ENCODE data around the gene EPG5.
"Not testable (repeated sequence)": the region's sequence is repeated elsewhere in the genome, so short reads cannot be mapped to it uniquely, and the experiment has no call there.

EPG5 gene

DNA sequence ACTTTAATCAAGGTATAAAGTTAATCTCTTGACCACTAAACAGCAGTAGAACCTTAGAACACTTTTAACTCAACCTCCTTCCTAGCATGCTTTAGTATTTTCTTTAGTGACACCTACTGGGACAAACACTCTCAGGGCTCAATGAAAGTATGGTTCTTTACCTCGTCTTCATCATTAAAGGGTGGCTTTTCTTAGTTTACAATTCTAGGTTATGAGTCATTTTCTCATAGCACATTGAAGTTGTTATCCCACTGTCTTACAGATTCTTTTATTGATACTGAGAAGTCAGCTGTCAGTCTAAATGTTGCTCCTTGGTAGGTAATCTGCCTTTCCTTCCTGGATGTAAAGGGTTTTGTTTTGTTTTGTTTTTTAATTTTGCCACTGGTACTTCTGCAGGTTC, 103.7 kb downstream of the EPG5 start:
- DNase-seq, result no peak

DNA sequence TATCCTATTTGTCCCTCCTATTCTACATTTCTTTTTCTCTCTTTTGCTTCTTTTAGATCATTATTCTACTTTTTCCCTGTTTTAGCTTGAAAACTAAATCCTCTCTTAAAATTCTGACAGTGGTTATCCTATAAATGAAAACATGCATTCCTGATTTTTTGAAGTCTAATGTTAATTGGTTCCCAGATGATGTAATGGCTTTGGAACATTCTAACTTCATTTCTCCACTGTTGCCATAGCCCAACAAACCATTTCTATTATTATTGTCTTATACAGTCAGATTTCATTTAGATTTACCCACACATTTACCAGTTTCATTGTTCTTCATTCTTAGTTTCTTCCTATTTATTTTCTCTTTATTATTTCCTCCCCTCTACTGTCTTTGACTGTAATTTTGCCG, 105.2 kb downstream of the EPG5 start:
- no peak for DNase-seq

DNA sequence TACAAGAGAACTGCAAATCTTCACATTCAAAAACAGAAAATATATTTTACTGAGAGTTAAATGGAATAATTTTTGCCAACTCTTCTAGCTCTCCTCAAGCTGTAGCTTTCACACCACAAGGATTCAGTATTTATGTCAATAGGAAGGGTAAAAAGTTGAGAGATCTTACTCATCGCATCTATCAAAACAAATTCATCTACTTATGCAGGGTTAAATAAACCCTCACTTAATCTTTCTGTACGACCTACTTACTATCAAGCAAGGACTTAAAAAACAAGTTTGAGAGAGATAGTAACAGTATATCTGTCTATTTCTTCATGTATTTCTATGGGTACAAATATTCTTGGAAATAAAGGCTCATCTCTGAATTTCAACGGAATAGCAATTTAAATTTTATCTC, 106.2 kb downstream of the EPG5 start:
- DNase-seq, result no peak

DNA sequence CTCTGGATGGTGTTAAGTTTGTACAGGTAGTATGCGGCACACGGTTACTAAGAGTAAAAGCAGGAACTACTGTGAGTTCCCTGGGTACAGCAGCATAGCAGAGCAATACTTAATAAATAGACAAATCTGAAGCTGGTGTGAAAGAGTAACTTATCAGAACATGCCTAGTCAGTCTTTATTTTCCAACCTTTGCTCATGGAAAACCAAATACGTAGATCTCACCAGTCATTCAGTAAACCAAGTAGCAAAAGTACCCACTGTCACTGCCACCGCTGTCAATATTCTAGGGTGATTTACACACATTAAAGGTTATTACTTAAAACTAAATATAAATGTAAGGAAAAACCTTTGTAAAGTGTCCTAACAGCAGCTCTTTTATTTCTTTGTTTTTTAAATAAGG, 106.6 kb downstream of the EPG5 start:
- DNase-seq, result no peak

DNA sequence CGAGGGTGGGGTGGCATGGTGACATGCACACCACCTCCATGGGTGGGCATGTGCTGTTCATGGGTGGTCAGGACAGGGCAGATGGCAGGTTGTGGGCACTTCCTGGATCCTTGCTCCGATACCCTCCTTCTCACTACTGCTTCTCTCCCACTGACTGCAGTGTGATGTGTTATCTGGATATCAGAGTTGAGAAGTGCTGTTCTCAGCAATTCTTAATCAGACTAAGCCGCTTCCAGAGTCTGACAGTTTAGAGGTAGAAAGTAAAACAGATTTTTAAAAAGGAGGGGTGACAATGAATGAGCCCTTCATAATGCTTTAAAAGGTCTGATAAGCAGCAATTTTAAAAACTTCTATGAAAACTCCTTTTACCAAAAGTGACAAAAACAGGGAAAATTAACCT, 107.8 kb downstream of the EPG5 start:
- DNase-seq, result no peak

DNA sequence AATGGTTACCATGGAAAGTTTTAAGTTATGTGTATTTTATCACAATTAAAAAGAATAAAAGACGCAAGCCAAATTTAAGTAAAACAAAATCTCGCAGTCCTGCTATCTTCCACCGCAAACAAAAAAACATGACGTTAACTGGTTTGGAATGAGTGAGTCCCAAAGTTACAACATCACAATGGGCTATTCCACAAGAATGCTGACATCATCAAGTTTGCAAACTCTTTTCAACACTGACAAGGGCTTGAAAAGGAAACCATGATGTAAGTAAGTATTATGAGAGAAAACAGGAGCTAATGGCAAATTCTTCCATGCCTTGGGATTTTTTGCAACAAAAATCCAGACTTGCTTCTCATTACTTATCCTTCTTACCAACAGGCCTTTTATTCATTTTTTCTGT, 110.6 kb downstream of the EPG5 start:
- DNase-seq, result no peak

DNA sequence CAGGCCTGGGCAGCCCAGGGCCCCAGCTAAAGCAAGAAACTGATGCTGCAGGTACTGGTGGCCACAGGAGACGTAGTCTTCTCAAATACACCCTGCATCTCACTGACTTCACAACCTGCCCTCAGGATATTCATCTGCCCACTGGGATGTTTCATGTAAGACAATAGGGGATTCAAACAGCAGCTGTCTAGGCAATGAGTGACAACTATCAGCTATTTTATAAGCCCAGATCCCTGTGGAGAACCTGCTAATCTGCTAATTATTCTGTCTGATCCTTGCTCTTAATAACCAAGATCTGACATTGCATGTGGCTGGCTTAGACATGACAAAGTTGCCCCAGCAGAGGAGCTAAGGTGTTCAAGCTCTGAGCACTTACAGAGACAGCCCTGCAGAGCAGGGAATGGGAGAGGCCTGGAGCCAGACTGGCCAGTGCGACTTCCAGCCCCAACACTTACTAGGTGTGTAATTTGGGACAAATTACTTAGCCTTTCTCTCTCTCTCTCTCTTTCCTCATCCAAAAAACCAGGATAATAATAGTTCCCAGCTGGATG, 113.0 kb downstream of the EPG5 start:
- no peak for DNase-seq

DNA sequence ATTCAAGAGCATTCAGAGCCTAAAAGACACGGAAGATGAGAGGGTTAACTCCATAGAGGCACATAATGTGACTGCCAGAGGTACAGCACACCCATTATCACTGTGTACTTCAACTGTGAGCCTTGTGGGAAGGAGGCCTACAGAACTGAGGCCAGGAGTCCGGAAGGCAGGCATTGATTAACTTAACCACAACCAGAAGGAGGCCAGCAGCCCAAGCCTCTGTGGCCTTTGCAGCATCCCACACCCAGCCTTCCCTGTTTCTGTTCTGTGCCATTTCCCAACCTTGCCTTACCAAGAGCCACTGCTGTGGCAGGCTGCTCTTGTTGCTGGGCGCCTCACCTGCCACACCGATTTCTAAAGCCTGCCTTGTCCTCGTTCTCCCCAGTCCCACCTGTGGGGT, 114.5 kb downstream of the EPG5 start:
- no peak for DNase-seq

DNA sequence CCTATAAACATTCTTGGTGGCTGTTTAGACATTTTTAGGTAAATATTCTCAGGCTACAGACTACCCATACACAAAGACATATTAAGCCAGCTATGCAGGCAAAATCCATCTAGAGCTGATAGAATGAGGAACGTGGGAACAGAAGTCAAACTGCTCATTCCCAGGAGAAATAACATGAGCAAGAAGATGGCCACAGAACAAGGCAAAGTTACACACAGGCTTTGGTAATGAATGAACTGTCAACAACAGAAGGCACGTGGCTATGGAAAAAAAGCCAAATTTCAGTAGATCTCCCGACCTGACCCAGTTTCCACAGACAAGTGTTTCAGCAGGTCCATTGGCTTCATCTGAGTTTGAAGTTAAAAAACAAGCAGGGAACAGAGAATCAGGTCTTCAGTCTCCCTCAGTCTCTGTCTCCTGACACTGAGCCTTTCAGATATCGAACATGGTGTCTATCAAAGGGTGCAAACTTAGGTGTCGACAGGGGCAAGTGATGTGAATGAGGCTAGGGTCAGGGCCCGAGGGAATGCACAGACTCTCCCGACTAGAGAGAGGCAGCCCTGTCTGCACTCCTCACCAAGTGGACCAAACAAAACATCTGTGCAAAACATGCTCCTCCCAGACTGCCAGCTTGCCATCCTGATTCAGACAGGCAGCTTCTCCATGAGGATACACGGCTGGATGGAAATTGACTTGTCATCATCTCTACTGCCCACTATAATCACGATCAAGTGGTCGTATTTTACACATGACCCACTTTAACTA, 115.8 kb downstream of the EPG5 start:
- no peak for DNase-seq

DNA sequence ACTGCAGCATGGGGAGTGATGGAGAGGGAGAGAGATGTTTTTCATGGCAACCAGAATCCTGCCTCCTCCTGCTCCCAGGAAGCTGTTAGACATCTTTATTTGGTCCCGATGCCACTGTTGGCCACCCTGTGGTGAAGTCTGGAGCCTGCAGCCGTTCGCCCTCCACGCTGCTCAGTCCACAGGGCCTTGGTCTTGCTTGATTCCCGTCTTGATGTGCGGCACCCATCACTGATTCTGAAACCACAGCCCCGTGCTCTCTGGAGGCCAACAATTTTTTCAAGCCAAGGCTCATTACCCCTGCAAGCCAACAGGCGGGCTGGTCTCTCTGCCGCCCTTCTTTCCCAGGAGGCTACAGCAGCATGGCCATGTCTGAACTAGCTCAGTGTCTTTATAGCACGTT, 117.1 kb downstream of the EPG5 start:
- no peak for DNase-seq

DNA sequence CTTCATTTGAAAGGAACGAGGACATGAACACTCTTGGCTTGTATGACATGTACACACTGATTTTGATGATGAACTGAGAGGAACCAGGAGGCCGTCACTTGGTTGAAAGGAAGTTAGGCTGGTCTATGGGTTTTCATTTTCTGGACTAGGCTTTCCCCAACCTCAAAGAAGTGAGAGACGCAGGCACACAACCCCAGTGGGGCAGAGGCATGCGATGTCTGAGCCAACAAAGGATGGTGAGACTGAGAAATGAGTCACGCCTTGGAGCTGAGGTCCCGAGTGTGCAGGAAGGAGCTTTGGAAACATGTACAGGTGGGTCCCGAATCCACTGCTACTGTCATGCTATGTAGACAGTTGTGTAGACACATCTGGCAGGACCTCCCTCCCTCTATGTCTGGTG, 117.6 kb downstream of the EPG5 start:
- DNase-seq, result no peak

DNA sequence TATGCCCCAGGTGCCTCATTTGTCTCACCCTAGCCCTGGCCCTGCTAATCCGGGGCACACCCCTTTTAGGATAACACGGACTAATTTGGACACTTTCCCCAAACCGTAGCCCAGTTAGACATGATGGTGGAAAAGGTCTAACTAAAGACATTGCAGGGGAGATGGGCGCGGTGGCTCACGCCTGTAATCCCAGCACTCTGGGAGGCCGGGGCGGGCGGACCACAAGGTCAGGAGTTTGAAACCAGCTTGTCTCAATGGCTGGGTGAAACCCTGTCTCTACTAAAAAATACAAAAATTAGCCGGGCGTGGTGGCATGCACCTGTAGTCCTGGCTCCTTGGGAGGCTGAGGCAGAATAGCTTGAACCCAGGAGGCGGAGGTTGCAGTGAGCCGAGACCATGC, 118.5 kb downstream of the EPG5 start:
- DNase-seq, result not testable (repeated sequence)

DNA sequence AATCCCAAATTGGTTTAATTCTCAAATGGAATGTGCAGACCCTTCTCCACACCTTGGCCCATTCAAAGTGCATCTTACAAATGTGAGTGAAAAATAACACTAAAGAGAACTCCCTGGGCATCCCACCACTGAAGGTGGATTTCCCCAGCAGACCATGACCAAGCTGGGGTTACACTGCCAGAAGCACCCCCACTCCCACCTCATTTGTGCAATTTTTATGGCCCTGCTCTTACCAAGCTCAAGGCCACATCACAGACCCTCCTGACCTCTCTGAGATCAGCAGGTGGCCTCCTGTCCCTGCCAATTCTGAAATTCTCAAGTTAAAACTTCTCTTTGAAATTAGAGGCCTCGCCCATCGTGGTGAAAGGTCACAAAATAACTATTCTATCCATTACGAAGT, 120.0 kb downstream of the EPG5 start:
- no peak for DNase-seq

DNA sequence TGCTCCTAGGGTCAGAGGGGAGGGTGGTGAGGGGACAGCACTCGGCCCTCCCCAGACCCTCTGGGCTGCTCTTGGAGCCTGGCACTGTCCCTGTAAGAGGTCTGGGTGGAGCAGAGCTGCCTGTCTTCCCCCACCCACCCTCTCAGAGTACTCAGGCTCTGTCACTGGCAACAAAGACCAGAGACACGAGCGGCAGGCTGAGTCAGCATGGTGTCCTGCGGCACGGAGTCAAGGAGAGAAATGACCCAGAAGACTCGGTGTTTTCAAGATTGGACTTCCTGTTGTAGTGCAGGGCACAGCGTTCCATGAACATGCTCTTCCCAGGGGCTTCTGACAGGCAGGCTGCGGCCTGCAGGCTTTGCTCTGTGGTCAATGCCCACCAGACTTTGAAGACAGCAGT, 121.7 kb downstream of the EPG5 start:
- DNase-seq, result no peak

DNA sequence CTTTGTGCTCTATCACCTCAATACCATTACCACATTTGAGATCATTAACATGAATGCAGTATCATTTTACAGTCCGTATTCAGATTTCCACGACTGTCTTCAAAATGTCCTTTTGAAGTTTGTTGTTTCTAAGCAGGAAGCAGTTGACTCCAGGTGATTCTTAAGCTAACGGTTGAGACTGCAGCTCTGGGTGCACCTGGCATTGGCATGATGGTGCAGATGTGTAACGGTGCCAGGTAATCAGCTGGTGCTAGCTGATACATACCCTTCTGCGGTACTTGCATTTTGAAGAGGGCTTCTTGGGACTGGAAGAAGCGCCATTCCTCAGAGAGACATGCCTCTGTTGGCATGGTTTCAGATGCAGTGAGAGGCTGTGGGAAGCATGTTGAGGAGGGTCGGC, 122.2 kb downstream of the EPG5 start:
- DNase-seq, result no peak

DNA sequence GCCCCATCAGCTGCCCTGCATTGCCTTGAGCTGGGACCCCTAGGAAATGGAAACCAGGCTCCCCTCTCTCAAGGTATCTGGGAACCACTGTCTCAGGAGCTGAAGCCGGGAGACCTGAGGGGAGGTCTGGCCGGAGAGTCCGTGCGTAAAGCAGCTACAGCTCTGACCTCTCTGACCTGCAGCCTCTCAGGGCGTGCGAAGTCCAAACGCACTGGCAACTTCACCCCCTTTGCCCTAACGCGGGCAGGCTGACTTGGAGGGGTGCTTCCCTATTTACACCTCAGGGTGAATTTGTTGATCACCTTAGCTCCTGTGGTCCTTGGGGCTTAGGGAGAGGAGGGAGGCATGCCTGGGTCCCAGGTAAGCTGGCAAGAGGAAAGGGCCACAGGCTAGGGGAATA, 124.1 kb downstream of the EPG5 start:
- no peak for DNase-seq

DNA sequence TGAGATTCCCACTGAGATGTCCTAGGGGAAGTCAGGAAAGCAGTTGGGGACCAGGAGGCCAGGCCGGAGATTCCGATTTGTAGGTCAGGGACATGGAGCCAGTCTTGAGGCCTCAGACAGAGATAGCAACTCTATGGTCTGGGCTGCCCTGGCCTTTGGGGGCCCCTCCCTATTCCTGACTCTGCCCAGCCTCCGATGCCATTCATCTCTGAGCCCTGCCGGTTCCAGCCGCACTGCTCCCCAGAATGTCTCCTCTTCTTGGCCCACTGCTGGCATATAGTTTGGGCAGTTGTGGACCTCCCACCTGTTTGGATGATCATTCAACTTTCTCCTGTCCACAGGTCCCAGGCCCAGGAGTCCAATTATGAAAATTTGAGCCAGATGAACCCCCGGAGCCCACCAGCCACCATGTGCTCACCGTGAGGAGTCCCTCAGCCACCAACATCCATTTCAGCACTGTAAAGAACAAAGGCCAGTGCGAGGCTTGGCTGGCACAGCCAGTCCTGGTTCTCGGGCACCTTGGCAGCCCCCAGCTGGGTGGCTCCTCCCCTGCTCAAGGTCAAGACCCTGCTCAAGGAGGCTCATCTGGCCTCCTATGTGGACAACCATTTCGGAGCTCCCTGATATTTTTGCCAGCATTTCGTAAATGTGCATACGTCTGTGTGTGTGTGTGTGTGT, 125.2 kb downstream of the EPG5 start:
- no peak for DNase-seq

DNA sequence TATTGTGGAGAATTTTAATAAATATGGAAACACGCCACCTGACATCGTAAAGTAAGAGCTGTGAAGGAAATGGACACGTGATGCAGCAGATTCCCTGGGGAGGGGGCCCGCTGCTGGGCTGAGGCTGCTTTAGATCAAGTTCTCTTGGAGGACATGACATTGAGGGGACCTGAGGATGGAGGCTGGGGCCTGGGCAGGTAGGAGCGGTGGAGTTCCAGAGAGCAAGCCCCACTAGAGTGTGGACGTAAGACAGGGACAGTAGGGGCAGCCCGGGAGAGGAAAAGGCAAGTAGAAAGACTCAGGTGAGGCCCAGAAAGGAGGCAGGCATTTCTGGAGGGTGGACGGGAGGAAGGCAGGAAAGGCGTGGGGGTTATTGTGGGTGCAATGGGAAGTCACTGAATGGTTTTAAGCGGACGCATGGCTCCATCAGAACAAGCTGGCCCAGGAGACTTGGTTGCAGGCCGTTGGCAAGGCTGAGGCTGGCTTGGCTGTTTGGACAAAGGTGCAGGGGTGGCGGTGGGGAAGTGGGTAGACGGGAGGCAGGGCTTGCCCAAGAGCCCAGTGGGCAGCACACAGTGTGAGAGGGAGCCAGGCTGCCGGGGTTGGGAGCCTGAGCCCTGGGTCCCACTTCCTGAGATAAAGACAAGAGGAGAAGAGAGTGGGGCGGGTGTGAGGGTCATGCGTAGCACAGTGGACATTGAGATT, 125.9 kb downstream of the EPG5 start:
- no peak for DNase-seq

DNA sequence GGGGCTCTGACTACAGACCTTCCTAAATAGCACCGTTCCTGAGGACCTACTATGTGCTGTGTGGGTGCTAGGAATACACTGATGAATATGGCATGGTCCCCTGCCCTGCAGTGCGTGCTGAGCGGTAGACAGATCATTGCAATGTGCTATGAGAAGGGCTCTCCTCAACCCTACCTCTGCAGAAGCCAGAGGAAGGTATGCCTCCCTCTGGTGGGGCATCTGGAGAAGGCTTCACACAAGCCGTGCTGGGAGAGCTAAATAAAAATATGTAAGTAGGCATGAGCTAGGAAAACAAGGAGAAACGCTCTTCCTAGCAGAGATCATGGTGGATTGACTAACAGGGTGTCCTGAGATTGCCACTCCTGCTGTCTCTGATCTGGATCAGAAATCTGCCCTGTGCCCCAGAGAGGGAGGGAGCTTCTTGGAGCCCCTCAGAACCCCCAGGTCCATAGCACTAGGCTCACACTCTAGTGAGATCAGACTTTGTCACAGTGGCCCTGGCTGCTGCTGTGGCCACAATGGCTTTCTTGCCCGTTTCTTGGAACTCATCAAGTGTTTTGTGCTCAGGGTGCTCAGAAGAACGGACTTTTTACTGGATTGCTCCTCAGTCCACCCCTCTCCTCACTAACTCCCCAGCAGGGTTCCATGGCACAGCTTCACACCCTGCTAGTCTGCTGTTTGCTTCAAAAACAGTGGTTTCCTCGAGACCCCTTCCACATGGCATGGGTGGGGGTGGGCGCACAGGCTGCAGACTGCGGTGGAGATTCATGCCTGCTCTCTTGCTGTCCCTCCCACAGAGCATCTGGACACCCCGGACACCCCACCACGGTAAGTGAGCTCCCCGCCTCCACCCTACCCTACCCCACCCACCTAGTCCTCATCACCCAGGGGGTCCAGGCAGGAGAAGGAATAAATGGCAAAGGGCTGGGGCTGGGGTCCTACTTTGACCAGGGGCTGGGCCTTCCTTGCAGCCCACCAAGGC, 127.4 kb downstream of the EPG5 start:
- no peak for DNase-seq

DNA sequence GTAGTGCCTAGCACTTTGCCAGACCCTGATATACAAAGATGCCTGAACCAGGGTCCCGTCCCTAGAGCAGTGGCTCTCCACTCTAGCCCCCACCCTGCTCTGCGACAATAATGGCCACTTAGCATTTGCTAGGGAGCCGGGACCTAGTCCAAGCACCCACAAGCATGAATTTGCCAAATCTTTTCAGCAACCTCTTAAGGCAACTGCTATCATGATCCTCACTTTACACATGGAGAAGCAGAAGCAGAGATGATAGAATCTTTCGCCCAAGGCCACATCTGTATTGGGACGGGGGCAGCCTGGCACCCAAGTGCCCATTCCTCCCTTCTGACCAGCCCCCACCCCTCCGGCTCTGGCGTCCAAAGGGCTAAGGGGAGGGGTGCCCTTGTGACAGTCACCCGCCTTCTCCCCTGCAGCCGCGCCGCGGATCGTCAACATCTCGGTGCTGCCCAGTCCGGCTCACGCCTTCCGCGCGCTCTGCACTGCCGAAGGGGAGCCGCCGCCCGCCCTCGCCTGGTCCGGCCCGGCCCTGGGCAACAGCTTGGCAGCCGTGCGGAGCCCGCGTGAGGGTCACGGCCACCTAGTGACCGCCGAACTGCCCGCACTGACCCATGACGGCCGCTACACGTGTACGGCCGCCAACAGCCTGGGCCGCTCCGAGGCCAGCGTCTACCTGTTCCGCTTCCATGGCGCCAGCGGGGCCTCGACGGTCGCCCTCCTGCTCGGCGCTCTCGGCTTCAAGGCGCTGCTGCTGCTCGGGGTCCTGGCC, 128.6 kb downstream of the EPG5 start:
- no peak for DNase-seq

DNA sequence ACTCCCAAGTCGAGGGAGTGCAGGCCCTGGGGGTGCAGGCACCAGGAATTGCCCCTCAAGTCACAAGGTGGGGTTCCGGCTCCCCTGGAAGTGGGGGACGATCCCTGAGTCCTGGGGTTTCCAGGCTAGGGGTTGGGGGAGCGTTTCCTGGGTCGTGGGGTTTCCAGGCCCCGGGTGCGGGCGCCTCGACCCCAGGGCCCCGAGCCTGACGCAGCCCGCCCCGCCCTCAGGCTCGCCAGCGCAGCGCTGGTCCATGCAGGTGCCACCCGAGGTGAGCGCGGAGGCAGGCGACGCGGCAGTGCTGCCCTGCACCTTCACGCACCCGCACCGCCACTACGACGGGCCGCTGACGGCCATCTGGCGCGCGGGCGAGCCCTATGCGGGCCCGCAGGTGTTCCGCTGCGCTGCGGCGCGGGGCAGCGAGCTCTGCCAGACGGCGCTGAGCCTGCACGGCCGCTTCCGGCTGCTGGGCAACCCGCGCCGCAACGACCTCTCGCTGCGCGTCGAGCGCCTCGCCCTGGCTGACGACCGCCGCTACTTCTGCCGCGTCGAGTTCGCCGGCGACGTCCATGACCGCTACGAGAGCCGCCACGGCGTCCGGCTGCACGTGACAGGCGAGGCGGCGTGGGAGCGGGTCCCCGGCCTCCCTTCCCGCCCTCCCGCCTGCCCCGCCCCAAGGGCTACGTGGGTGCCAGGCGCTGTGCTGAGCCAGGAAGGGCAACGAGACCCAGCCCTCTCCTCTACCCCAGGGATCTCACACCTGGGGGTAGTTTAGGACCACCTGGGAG, 129.7 kb downstream of the EPG5 start:
- no peak for DNase-seq
